BJ (cell line): ENCODE measurements around the gene ANO1. TPM values are rescaled to one million over a fixed set of nuclear protein-coding genes. Genes with fewer than 3 reads are reported as not detected.
"Not testable (repeated sequence)": the region's sequence is repeated elsewhere in the genome, so short reads cannot be mapped to it uniquely, and the experiment has no call there.

Source experiments
- CTCF ChIA-PET: fragments of 350-600 bp; formaldehyde crosslinking; extraction: SDS; loops from one replicate; lab custom pipeline; 2021; ENCODE audit warnings: antibody characterized with exemption, inconsistent platforms; lab: Yijun Ruan, JAX
- POLR2A ChIA-PET: fragments of 300-600 bp; sonication (Branson Sonifier 250); formaldehyde crosslinking; extraction: SDS; loops from one replicate; lab custom pipeline; 2021; ENCODE audit warnings: antibody characterized with exemption; lab: Charles Lee
- DNase-seq: peaks from one replicate; pipeline ENCODE4 v3.0.0-alpha.2; 2011; ENCODE audit warnings: low read depth
- H3K27me3 ChIP-seq: 2 replicates; pipeline ENCODE4 v1.6.0; 2011; ENCODE audit warnings: low read length; ENCODE audit not compliant: control insufficient read depth, insufficient read depth
- H3K36me3 ChIP-seq: 2 replicates; pipeline ENCODE4 v1.5.1; 2011; ENCODE audit warnings: low read length; ENCODE audit not compliant: control insufficient read depth, insufficient read depth
- H3K4me3 ChIP-seq: 2 replicates; pipeline ENCODE4 v1.5.1; 2011; ENCODE audit warnings: low read depth, mild to moderate bottlenecking, control low read depth, low read length
- CTCF ChIP-seq: IDR thresholded peaks from 2 replicates; pipeline ENCODE4 v1.5.1; 2011; ENCODE audit warnings: low read depth, mild to moderate bottlenecking, control low read depth, inconsistent platforms, low read length, moderate library complexity; ENCODE audit not compliant: insufficient read depth
- polyA plus RNA-seq: library from polyadenylated mRNA; depleted of rRNA; stranded (reverse); fragments of >200 nt; gene quantifications from 2 replicates; pipeline ENCODE4 v1.2.3, GENCODE V29; 2011

Gene ANO1
- polyA plus RNA-seq, 1 experiment = 0.10 TPM

- POLR2A ChIA-PET = no interaction called here
- CTCF ChIA-PET = interaction anchor here (1.1 to 2.3 kb wide), 7 partner anchors 8 to 493 kb away, joined by 3 to 19 read pairs (median 6); no protein-coding TSS in a partner anchor
- Histone ChIP-seq H3K4me3 (no peak overlapping the region), H3K36me3 (no peaks in the 10 kb centered on the region; the same call in 1 of the 2 replicates), H3K27me3 (no peaks in the 10 kb centered on the region)
- DNase-seq = no peak
- no peak for TF ChIP-seq CTCF
Observed at GRCh38 chr11:70192666-70193410, 114.7 kb downstream of the ANO1 start.

- DNase-seq = no peak
- no peak for TF ChIP-seq CTCF
- no peak overlapping the region for H3K4me3 ChIP-seq
- no peaks in the 10 kb centered on the region; the same call in 1 of the 2 replicates for H3K36me3 ChIP-seq
- POLR2A ChIA-PET = no interaction called here
- CTCF ChIA-PET = interaction anchor here (2.0 to 2.3 kb wide), 2 partner anchors 242 to 275 kb away, joined by 6 to 13 read pairs; no protein-coding TSS in a partner anchor
- no peaks in the 10 kb centered on the region; the same call in 1 of the 2 replicates for H3K27me3 ChIP-seq
Observed at GRCh38 chr11:70193411-70194292, 115.5 kb downstream of the ANO1 start.

GRCh38 chr11:70194792-70195791 lies 117.0 kb downstream of the ANO1 start:
- Histone ChIP-seq H3K4me3 (no peak overlapping the region), H3K36me3 (no peaks in the 10 kb centered on the region; the same call in 1 of the 2 replicates), H3K27me3 (peaks cover 2% of the 10 kb centered on the region)
- DNase-seq = no peak
- POLR2A ChIA-PET = no interaction called here
- CTCF ChIA-PET = interaction anchor here (0.6 to 4.0 kb wide), 20 partner anchors 9 to 607 kb away, joined by 3 to 60 read pairs (median 4); no protein-coding TSS in a partner anchor
- TF ChIP-seq CTCF = no peak

- CTCF ChIA-PET = interaction anchor here (0.6 to 2.7 kb wide), 6 partner anchors 8 to 310 kb away, joined by 3 to 13 read pairs (median 4); no protein-coding TSS in a partner anchor
- H3K4me3 ChIP-seq = no peak overlapping the region
- H3K36me3 ChIP-seq = peaks cover 3% of the 10 kb centered on the region; the same call in 1 of the 2 replicates
- POLR2A ChIA-PET = no interaction called here
- TF ChIP-seq CTCF = no peak
- DNase-seq = no peak
- peaks cover 2% of the 10 kb centered on the region for H3K27me3 ChIP-seq
Observed at GRCh38 chr11:70200212-70200844, 122.2 kb downstream of the ANO1 start.

GRCh38 chr11:70201047-70201446 lies 122.9 kb downstream of the ANO1 start:
- H3K36me3 ChIP-seq, H3K27me3 ChIP-seq, POLR2A ChIA-PET, DNase-seq, H3K4me3 ChIP-seq: not testable (repeated sequence)
- CTCF ChIA-PET = interaction anchor here (0.6 to 2.7 kb wide), 7 partner anchors 9 to 311 kb away, joined by 3 to 13 read pairs (median 4); no protein-coding TSS in a partner anchor
